GM21619 (cell line): ENCODE measurements around the gene UBXN10.

Source experiments
- ATAC-seq: cut with Tn5 transposase; IDR thresholded peaks from one replicate; pipeline ENCODE4 v1.9.1; 2021; ENCODE audit not compliant: unreplicated experiment

UBXN10 gene, protein sequence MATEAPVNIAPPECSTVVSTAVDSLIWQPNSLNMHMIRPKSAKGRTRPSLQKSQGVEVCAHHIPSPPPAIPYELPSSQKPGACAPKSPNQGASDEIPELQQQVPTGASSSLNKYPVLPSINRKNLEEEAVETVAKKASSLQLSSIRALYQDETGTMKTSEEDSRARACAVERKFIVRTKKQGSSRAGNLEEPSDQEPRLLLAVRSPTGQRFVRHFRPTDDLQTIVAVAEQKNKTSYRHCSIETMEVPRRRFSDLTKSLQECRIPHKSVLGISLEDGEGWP

DNA sequence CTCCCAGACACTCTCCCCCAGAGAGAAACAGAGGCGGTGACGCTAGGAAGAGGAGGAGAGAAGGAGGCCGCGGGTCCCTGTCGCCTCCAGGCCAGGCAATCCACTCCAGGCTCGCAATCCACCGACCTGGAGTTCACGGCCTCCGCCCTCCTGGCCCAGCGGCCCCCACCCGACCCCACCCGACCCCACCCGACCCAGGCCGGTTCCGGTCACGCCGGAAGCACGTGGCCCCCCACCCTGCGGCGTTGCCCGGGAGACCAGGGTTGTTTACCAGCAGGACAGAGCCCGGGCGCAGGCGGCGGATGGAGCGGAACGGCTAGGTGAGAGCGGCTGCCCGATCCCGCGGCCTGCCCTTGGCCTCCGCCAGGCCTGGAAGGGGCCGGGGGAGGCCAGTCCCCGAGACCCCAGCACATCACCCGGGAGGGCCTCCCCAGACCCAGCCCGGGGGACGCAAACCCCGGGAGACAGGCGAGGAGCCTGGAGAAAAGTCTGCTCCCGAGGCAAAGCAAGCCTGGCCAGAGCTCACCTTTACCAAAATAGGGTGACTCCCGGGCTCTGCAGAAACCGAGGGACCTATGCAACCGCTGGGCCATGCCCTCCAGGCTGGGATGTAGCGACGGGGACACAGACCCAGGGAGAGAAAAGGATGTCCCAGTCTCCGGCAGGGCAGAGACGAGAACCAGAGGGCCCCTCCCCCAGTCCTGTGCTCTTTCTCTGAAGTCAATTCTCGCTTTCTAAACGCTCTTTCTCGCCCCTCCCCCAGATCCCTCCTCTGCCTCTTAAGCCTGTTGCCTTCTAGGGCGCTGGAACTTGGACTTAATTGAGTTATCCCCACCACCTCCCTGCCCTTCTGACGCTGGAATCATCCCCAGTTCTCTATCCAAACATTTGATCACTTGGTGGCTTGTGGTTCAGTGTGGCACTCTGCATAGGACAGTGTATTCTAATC, at the start of gene UBXN10, which contains the start of gene PLA2G2C:
Gene UBXN10, plus strand, starts transcription at position 263 of the 949 bp plus-strand sequence. CDS start 4,466 bp downstream, outside the sequence.
Gene PLA2G2C, minus strand, starts transcription at position 685 of the 949 bp plus-strand sequence. CDS start 9,155 bp downstream, outside the sequence.
- ATAC-seq: no peak

DNA sequence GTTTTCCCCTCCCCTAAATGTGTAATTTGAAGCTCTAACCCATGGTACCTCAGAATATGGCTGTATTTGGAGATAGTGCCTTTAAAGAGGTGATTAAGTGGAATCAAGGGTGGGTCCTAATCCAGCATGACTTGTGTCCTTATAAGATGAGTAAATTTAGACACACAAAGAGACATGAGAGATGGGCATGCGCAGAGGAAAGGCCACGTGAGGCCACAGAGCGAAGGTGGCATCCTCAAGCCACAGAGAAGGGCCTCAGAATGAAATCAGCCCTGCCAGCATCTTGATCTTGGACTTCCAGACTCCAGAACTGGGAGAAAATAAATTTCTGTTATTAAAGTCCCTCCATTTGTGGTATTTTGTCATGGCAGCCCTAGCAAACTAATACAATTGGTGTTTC, 49.6 kb upstream of the UBXN10 start:
- no peak for ATAC-seq

DNA sequence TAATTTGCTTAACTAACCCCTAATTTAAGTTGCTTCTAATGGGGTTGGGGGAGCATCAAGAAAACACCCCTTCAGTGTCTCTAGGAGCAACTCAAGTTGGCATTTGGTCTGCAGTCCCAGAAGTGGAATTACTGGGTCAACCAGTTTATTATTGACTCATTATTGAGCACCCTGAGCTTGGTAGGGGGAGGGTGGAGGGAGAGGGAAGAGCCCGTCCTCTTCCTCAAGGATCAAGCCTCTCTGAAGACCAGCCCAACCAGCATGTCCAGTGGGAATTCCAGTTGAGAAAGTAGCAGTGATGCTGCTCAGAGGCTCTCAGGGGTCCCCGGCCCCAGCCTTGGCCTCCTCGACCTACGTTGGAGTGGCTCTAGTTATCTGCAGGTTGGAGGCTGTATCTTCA, 48.8 kb upstream of the UBXN10 start:
- ATAC-seq: no peak

DNA sequence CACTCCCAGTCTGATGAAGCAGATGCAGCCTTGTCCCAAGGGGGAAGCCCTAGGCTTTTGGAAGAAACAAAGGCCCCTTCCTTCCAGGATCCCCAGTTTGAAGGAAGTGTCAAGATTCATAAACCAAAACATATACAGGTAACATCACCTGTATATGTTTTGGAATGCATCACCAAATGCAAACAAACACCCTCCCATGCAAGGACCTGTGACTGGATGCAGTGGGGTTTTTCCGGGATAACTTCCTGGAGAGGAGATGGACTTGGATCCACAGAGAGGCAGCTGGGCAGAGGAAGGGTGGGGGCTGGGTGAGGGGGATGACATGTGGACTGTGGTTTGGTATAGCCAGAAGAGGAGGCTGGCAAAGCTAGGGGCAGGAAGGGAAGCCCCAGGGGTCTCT, 48.3 kb upstream of the UBXN10 start:
- no peak for ATAC-seq

DNA sequence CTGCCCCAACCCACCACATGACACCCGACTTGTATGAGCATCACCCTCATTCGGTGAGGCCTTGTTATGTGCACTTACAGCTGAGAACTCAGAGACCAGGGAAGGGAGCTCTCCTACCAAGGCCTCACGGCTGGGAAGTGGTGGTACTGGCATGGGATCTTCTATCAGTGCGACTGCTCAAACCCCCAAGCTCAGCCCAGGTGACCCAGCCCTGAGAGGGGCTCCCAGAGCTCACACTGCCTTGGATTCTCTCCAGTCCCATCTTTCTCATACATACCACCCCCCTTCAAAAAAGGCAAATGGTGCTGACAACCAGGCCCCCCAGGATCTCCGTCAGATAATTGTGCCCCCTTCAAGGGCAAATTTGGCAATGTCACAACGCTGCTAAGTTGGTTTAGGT, 47.5 kb upstream of the UBXN10 start:
- ATAC-seq: no peak

DNA sequence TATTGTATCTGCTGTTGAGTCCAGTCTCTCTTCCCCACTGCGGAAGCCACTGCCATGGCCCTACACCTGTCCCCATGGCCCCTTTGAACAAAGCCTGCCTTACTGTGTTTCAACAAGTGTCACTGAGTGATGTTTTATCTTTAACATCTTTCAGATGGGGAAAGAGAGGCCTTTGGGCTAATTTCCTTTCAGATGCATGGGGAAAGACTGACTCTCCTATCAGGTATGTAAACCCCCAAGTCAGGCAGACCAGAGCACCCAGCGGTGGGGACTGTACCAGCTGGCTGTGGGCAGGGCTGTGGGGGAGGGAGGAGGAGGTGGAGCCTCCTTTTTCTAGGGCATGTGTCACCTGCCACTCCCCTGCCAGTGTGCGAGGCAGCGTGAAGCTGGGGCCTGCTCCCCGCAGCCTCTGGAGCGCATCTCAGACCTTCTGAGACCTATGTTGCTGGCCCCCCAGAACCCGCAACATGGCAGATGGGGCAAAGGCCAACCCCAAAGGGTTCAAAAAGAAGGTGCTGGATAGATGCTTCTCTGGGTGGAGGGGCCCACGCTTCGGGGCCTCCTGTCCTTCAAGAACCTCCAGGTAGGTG, 46.8 kb upstream of the UBXN10 start, which contains the start of gene PLA2G2F:
Gene PLA2G2F, plus strand, starts transcription at position 363 of the 590 bp plus-strand sequence. Its CDS starts 105 bp downstream, at position 468.
- ATAC-seq: no peak

DNA sequence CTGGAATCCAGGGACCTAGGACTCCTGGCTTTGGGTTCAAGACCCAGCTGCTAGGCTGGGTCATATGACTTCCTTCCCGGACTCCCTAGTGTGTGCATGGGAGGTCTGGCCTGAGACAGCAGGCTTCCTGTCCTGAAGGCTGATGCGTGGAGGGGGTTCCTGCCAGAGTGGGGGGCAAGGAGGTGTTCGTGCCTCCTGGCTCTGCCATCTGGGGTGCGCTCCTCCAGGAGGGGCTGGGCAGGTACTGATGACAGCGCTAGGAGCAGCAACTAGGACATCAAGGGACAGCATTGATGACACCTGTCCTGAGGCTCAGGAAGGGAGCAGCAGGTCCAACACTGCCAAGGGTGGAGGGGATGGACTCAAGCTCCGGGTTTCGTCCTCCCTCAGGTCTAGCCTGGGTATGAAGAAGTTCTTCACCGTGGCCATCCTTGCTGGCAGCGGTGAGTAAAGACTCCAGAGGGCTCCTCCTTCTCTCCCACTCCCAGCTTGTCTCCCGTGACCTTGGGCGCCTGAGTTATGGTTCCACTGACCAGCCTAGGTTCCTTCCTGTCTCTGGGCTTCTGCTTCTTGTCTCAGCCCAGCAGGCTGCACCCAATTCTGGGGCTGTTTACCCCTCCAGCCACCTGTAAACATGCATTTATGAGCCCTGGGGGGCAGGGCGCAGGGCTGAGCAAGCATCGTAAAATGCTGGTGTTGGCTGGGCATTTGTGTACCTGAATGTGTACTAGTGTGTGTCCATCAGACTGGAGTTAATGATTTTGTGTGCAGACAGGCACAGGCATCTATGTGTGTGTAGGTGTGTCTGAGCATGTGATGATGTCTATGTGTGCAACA, 45.9 kb upstream of the UBXN10 start:
- ATAC-seq: no peak

DNA sequence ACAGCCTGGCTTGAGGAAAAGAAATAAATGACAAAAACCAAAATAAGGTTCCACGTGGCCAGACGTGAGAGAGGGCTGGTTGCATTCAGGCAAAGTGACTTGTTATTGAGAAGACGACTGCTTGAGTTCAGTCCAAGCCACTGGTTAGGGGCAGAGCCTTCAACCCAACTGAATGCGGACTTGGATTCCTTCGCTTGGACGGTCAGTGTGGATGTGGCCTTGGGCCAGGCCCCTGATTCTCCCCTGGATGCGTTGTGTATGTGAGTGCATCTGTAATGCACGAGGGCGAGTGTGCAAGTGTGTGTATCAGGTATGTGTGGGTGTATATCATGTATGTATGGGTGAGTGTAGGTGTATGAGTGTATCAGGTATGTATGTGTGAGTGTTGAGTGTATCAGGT, 44.9 kb upstream of the UBXN10 start:
- ATAC-seq: no peak

DNA sequence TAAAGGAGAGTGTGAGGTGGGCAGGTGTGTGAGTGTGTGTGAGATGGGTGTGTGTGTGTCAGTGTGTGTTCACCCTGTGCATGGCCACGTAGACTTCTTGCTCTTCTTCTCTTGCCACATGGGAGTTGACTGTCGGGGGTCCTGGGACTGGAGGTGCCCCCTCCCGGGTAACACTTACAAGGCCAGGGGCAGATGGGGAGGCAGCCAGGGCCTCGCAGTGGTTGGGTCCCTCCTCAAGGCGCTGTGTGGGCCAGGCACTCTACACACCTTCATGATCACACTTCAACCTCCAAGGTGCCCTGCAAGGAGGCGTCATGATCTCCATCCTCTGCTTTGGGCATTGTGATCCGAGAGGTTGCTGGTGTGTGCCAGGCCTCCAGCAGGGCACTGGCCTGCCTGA, 44.4 kb upstream of the UBXN10 start:
- no peak for ATAC-seq

DNA sequence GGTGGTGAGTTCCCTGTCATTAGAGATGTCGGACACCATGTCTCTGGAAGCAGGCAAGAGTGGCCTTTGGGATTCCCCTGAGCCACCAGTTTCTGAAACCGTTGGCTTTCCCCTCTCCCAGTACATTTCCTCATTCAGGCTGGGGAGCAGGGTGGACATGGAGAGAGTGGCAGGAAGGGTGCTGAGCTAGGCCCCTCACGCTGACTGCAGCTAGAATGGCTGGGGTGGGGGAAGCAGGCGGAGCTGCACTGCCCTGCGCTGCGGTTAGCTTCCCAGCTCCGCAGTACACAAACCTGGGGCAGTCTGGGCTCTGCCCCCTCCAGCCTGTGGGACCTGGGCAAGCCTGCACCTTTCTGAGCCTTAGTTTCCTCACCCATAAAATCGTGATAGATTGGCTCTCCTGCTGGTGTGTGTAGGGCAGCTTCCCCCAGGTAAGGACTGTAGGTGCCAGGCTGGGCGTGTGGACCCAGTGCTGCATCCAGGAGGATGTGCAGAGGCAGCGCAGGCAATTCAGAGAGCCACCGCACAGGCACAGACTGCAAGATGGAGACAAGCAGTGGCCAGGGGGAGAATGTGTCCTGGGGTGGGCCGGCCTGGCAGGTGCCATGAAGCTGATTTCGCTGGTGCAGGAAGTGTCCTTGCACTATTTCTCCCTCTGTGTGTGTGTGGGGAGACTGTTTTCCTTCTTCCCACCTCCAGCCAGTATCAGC, 43.7 kb upstream of the UBXN10 start:
- ATAC-seq: no peak

DNA sequence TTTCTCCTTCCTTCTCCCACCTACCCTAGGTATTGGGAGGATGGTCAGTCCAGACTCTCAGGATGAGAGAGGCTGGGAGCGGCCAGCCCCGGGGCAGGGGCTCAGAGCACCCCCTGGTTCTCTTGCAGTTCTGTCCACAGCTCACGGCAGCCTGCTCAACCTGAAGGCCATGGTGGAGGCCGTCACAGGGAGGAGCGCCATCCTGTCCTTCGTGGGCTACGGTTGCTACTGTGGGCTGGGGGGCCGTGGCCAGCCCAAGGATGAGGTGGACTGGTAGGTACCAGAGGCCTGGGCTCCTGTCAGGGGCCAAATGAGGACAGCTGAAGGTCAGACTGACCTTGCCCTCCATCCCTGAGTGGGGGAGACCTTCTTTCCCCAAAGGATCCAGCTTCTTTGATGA, 42.6 kb upstream of the UBXN10 start:
- ATAC-seq: no peak

DNA sequence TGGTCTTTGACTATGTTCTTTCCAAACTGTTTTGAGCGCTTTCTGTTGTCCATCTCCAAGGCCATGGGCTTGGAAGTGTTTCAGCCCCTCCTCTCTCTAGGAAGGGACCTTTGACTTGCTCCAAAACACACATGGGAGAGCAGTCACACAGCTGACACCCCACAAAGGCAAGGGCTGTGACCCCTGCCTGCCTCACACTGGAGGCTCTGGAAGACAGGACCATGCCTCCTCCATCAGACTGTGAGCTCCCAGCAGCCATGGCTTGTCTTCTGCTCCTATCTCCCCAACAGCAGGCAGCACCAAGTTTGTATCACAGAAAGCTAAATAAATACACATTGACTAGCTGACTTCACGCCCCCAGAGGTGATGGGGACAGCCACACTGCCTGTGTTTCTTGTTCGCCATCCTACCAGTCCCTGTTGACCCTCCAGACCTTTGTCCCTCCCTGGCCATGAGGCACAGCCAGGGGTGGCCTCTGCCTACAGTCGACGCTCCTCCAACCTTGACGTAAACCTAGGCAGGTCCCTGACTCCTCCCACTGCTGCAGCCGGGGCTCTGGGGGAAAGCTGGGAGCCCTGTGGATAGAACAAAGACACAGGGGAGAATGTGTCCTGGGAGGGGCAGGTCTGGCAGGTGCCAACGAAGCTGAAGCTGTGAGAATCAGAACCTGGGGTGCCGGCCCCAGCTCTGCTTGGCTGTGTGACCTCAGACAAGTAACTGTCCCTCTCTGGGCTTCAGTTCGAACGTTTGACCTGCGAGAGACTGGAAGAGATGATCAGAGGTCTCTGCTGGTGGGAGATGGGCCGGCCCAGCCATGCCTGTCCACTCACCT, 41.9 kb upstream of the UBXN10 start:
- ATAC-seq: no peak

DNA sequence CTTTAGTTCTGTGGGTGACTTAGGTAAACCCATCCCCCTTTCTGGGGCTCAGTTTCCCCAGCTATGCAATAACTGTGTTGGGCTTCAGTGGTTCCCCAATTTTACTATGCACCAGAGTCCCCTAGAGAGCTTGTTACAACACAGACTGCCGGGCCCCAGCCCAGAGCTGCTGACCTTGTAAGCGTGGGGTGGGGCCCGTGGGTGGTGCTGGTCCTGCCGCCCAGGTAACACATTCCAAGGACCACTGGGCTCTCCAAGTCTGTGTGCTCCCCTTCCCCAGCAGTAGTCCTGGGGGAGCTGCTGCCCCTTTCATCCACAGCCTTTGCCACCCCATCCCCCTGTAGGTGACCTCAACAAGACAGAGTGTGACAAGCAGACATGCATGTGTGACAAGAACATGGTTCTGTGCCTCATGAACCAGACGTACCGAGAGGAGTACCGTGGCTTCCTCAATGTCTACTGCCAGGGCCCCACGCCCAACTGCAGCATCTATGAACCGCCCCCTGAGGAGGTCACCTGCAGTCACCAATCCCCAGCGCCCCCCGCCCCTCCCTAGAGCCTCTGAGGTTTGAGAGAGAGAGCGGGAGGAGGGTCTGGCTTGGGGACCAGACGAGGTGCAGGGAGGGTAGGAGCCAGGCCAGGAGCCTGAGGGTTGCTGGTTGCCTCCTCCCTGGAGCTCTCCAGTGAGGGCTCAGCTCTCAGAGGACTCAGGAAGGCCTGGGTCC, 37.9 kb upstream of the UBXN10 start:
- no peak for ATAC-seq

DNA sequence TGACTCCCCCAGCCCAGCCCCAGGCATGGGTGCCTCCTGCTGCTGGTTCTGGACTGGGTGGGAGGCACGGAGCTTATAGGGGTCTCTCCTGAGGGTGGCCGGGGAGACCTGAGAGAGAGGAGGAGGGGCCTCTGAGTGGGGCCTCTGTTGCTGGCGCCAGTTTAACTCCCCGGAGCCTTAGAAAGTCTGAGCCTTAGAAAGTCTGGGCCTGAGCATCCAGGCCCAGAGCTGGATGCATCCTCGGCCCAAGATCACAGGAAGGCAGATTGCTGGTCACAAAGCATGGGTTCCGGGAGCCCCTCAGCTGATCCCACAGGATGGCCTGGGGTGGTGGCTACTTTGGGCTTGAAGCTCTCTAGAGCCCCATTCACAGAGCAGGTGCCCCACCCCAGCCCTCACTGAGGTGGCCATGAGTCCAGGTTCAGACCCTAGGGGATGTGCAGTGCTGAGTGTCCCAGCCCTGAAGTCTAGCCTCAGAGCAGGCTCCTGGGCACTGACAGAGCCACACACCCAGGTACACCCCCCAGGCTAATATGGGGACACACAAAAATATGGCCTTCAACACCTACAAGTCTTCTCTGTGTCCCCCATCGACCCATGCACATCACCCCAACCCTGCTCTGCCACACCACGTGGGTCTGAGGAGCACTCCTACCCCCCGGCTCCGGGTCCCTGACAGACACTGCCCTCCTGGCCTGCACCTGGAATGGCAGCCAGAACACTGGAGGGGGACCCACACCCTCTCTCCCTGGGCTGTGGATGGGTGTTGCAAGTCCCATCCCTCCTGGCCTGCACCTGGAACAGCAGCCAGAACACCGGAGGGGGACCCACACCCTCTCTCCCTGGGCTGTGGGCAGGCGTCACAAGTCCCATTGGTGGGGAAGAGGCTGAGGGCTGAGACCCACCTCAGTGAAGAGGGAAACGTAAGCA, 37.1 kb upstream of the UBXN10 start:
- no peak for ATAC-seq

DNA sequence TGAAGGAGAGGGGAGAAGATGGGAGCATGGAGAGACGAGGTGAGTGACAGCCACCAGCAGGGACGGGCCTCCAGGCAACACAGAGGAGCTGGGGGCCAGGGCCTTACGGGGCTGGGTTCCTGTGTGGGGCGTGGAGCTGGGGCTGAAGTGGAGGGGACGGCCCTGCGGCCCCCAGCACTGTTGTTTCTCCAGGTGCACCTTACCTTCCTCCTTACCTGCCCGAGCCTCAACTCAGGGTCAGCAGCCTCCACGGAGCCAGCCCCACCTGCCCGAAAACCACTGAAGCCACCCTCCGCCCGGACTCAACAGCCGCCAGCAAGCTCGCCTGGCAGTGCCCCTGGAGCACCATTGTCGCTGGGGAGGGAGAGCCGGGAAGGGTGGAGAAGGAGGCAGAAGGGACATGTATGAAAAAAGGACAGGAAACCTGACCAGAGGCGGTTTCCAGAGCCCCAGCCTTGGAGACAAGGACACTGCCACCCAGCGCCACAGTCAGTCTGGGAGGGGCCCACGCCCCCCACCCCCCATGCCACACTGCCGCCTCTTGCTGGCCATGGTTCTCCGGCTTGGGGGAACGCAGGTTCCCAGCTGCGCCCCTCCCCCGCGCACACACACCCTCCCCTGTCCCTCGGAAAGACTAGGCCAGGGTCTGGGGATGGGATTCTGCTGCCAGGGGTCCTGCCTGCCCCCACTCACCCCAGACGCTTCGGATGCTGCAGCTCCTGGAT, 36.1 kb upstream of the UBXN10 start:
- ATAC-seq: no peak

DNA sequence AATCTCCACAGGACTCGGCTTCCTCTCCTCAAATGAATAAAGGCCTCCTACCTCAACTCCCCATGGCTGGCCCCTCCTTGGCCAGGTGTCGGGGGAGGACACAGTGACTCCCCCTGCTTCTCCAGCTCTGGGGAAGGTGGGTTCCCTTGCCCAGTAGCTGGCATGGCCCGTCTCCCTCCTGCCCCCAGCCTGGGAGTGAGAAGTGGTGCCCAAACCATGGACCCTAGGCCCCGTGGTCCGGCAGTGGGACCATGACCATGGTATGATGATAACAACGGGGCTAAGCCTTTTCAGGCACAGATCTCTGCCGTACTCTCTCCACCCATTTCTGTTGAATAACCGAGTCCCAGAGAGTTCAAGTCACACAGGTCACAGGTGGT, 35.6 kb upstream of the UBXN10 start:
- no peak for ATAC-seq

DNA sequence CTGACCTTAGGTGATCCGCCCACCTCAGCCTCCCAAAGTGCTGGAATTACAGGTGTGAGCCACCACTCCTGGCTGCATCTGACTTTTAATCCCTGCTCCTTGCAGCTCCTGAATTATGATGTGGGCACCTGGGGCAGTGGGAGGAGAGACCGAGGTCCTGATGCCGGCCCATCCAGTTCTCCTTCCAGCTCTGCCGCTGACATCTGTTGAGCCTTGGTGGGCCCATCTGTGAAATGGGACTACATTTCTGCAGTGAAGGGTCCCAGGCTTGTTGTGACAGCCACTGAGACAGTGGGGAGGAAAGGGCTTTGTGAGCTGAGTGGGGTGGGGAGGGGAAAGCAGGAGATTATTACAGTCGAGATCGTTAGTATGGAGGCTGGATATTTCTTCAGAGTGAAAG, 34.9 kb upstream of the UBXN10 start:
- ATAC-seq: no peak
